ENCODE results near the gene MX2. TPM values are rescaled to one million over a fixed set of nuclear protein-coding genes. Genes with fewer than 3 reads are reported as not detected.
A peak's percentile ranks its signal among the peaks of the same experiment; 100 is the strongest.

MX2 gene
- total RNA-seq, 2 donors from 2014 or later, result 1.7 to 4.9 TPM

DNA sequence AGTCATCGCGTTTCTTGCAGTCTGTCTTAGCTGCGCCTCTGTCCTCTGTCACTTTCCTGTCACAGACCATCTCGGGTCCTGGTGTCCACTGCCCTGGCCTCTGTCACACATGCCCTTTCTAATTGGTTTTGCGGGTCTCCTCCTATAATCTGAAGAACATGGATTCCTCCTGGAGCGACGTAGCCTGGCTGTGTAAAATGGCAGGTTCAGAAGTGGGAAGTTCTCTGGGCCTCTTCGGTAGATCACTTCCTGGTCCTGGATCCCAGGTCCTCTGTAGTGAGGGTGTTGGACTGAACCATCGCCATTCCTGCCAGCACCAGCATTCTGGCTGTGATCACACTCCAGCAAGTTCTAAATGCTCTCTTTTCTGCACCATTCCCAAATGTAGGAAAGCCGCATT is 44.4 kb upstream of the MX2 start:
- H3K27ac ChIP-seq, result peak overlapping the region; percentile 81 to 85
- peak overlapping the region; percentile 35 to 49 for H3K4me3 ChIP-seq
- no peak for DNase-seq (ENCODE audit: low spot score)
- H3K9me3 ChIP-seq, result no peaks in the 10 kb centered on the region
- intact Hi-C loops (cut with DNase I), result no loop called here
- no peaks in the 10 kb centered on the region for H3K36me3 ChIP-seq
- TF ChIP-seq POLR2AphosphoS5 (IDR thresholded peaks at IDR 0.05) (no peak), POLR2A (IDR thresholded peaks at IDR 0.05) (no peak)
- TF ChIP-seq, protein P1, sequence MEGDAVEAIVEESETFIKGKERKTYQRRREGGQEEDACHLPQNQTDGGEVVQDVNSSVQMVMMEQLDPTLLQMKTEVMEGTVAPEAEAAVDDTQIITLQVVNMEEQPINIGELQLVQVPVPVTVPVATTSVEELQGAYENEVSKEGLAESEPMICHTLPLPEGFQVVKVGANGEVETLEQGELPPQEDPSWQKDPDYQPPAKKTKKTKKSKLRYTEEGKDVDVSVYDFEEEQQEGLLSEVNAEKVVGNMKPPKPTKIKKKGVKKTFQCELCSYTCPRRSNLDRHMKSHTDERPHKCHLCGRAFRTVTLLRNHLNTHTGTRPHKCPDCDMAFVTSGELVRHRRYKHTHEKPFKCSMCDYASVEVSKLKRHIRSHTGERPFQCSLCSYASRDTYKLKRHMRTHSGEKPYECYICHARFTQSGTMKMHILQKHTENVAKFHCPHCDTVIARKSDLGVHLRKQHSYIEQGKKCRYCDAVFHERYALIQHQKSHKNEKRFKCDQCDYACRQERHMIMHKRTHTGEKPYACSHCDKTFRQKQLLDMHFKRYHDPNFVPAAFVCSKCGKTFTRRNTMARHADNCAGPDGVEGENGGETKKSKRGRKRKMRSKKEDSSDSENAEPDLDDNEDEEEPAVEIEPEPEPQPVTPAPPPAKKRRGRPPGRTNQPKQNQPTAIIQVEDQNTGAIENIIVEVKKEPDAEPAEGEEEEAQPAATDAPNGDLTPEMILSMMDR (IDR thresholded peaks at IDR 0.05), result no peak
- WGBS, result 88% methylated on average over 10 of the region's 10 CpGs
- no peaks in the 10 kb centered on the region for H3K27me3 ChIP-seq (replicated peaks; ENCODE audit: insufficient read depth)
- peaks cover 13% of the 10 kb centered on the region for H3K4me1 ChIP-seq (replicated peaks)

DNA sequence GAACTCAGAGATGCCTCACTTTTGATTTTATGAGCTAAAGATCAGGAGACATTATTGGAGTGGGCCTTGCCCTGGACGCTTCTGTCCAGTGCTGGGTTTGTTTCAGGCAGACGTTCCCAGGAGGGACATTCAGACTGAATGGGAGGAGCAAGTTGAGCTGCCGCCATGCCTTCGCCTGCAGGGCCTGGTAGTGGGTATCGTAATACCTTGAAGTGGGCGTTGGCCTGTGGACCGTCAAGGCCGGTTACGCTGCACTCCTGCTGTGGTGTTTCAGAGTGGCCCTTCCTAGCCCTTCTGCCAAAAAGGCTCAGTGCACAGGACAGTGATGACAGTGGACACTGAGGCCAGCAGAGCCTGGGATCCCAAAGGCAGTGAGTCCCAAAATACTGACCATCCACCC is 43.6 kb upstream of the MX2 start:
- H3K4me3 ChIP-seq, result no peak overlapping the region
- no peaks in the 10 kb centered on the region for H3K9me3 ChIP-seq
- H3K27me3 ChIP-seq (replicated peaks; ENCODE audit: insufficient read depth), result no peaks in the 10 kb centered on the region
- H3K27ac ChIP-seq, result peak overlapping the region; percentile 72 to 81
- intact Hi-C loops (cut with DNase I), result no loop called here
- TF ChIP-seq, protein P1 (IDR thresholded peaks at IDR 0.05), result no peak
- TF ChIP-seq POLR2A (IDR thresholded peaks at IDR 0.05), result no peak
- no peaks in the 10 kb centered on the region for H3K36me3 ChIP-seq
- 92% methylated on average over 9 of the region's 9 CpGs for WGBS
- no peak for DNase-seq (ENCODE audit: low spot score)
- peaks cover 21% of the 10 kb centered on the region for H3K4me1 ChIP-seq (replicated peaks)

DNA sequence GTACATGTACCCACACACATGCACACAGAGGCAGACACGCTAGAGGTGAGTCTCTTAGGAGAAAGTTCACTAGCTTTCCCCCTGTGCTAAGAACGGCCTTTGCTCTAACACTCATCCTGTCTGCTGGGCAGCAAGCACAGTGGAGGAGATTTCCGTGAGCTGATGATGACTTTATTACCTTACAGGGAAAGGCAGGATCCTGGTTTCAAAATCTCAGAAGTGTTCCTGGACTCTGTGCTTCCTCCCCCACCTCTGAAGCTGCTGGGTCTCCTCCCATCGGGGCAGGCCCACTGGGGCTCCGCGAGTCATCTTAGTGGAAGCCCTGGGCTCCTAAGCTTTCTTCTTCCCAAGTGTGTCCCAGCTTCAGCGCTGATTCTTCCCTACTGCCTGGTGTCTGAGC is 42.6 kb upstream of the MX2 start:
- Histone ChIP-seq H3K9me3 (no peaks in the 10 kb centered on the region), H3K27me3 (replicated peaks; ENCODE audit: insufficient read depth) (no peaks in the 10 kb centered on the region)
- intact Hi-C loops (cut with DNase I), result no loop called here

DNA sequence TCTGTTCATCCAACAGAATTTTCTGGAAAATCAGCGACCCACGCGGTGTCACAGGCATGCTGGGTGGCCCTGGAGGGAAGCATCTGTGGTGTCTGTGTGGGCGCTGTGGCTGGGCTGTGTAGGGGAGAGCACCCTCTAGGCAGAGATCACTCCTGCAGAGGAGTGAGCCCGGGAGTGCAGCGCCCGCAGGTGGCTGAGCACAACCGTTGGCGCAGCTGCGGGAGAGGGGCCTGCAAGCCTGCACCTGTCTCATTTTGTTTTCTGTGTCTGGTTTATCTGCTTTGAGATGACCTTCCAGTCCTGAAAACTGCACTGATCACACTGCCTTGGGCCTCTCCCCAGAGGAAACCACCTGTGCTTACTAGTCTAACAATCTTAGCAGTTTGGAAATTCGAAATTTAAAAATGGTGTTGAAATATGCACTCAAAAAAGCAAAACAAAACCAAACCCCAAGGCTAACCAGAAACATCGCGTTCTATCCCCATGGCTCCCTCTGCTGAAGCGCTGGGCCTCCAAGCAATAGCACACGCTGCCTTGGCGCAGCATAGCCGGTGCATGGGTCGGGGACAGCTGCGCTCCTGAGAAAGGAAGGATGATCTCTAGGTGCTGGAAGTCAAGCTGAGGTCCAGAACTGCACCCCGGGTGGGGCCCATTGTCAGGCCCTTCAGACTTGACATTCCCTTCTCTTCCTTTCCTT is 40.5 kb upstream of the MX2 start:
- peak overlapping the region; percentile 72 to 81 for H3K27ac ChIP-seq
- H3K4me3 ChIP-seq, result no peak overlapping the region
- WGBS, result 60% methylated on average over 20 of the region's 20 CpGs
- intact Hi-C loops (cut with DNase I), result no loop called here
- H3K4me1 ChIP-seq (replicated peaks), result peaks cover 18% of the 10 kb centered on the region
- no peak for DNase-seq (ENCODE audit: low spot score)
- H3K27me3 ChIP-seq (replicated peaks; ENCODE audit: insufficient read depth), result no peaks in the 10 kb centered on the region
- H3K9me3 ChIP-seq, result no peaks in the 10 kb centered on the region
- H3K36me3 ChIP-seq, result no peaks in the 10 kb centered on the region
- TF ChIP-seq, protein P1 (IDR thresholded peaks at IDR 0.05), result peak in 1 of 4 experiments; percentile 18
- TF ChIP-seq POLR2AphosphoS5 (IDR thresholded peaks at IDR 0.05), result no peak

More for the DNA sequence above, 42.6 kb upstream of the MX2 start:
- 83% methylated on average over 7 of the region's 7 CpGs for WGBS
- no peak for DNase-seq (ENCODE audit: low spot score)
- Histone ChIP-seq H3K4me3 (no peak overlapping the region), H3K36me3 (no peaks in the 10 kb centered on the region), H3K4me1 (replicated peaks) (peaks cover 21% of the 10 kb centered on the region), H3K27ac (peak overlapping the region; percentile 72 to 81)
- TF ChIP-seq POLR2A (IDR thresholded peaks at IDR 0.05) (no peak), POLR2AphosphoS5 (IDR thresholded peaks at IDR 0.05) (no peak)
- TF ChIP-seq, protein P1 (IDR thresholded peaks at IDR 0.05), result no peak

DNA sequence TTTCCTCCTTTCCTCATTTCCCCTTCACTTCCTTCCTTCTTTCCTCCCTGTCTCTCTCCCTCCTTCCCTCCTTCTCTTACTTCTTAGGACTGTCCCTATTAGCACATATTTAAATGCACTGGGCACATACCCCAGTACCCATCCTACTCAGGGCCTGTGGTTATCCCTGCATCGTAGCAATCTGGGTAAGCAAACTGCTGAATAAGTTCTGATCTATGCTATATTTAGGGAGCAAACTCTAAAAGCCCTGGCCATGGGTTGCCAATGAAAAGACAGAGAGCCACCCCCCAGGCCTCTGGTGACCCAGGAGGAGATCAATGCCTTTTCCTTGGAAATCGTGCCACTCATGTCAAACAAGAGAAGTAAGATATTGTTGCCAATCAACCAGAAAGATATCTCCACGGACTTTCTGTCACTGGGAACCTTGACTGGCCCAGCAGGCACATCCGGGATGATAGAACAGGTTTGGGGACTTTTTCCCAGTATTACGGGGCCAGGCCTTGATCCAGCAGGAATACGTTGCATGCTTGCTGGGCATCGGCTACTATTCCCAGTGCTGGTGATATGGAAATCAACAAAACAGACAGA is 39.8 kb upstream of the MX2 start:
- no peaks in the 10 kb centered on the region for H3K9me3 ChIP-seq
- H3K4me3 ChIP-seq, result no peak overlapping the region
- no peaks in the 10 kb centered on the region for H3K36me3 ChIP-seq
- no peaks in the 10 kb centered on the region for H3K27me3 ChIP-seq (replicated peaks; ENCODE audit: insufficient read depth)
- 45% methylated on average over 7 of the region's 7 CpGs for WGBS
- peak; percentile 73 for DNase-seq (ENCODE audit: low spot score)
- TF ChIP-seq POLR2AphosphoS5 (IDR thresholded peaks at IDR 0.05), result peak; percentile 72
- TF ChIP-seq, protein P1 (IDR thresholded peaks at IDR 0.05), result no peak
- intact Hi-C loops (cut with DNase I), result no loop called here
- H3K4me1 ChIP-seq (replicated peaks), result peaks cover 18% of the 10 kb centered on the region
- peak overlapping the region; percentile 72 to 81 for H3K27ac ChIP-seq
